OCI-LY7 (cell line): ENCODE results near the gene ACACA. TPM values are rescaled to one million over a fixed set of nuclear protein-coding genes. Genes with fewer than 3 reads are reported as not detected.

Experiments
- BruUV-seq: library from RNA; stranded (reverse); fragments of 400-500 nt; replicated peaks from 2 replicates; lab custom pipeline; 2021; lab: Mats Ljungman, UMichigan
- CTCF ChIA-PET: fragments of 300-600 bp; sonication (Branson Sonifier 250); formaldehyde crosslinking; loops from one replicate; lab custom pipeline; 2022; ENCODE audit warnings: antibody characterized with exemption; ENCODE audit not compliant: unreplicated experiment; lab: Charles Lee
- POLR2A ChIA-PET: fragments of 300-600 bp; sonication (Branson Sonifier 250); formaldehyde crosslinking; loops from one replicate; lab custom pipeline; 2022; ENCODE audit warnings: antibody characterized with exemption; lab: Charles Lee
- DNase-seq: peaks from one replicate; pipeline ENCODE4 v3.0.0-alpha.2; 2015; ENCODE audit warnings: low spot score
- H2AFZ ChIP-seq: fragments of 200-600 bp; sonication (generic), shearing (Covaris generic); 2 replicates; pipeline ENCODE4 v1.6.1; 2014; ENCODE audit warnings: mild to moderate bottlenecking, antibody characterized with exemption, low read length, moderate library complexity
- H3K27ac ChIP-seq: fragments of 200-600 bp; sonication (generic); 2 replicates; pipeline ENCODE4 v1.5.1; 2014; ENCODE audit warnings: mixed run types, low read depth, mild to moderate bottlenecking, moderate library complexity, low read length, inconsistent platforms; ENCODE audit not compliant: poor library complexity, severe bottlenecking
- H3K36me3 ChIP-seq: fragments of 200-600 bp; sonication (generic); 2 replicates; pipeline ENCODE4 v1.6.1; 2014; ENCODE audit warnings: mild to moderate bottlenecking, antibody characterized with exemption, low read length, moderate library complexity, mixed read lengths; ENCODE audit not compliant: insufficient read depth
- H3K4me1 ChIP-seq: fragments of 200-600 bp; sonication (generic); 2 replicates; pipeline ENCODE4 v1.5.1; 2014; ENCODE audit warnings: mild to moderate bottlenecking, low read length; ENCODE audit not compliant: insufficient read depth, poor library complexity, severe bottlenecking
- H3K4me2 ChIP-seq: fragments of 200-600 bp; sonication (generic); 2 replicates; pipeline ENCODE4 v1.6.1; 2014; ENCODE audit warnings: mild to moderate bottlenecking, low read length
- H3K4me3 ChIP-seq: fragments of 200-600 bp; sonication (generic); 2 replicates; pipeline ENCODE4 v1.5.1; 2014; ENCODE audit warnings: mild to moderate bottlenecking, low read depth, low read length; ENCODE audit not compliant: poor library complexity, severe bottlenecking
- H3K79me2 ChIP-seq: fragments of 200-600 bp; sonication (generic); 2 replicates; pipeline ENCODE4 v1.6.1; 2016; ENCODE audit warnings: low read depth, mild to moderate bottlenecking, low read length, moderate library complexity, mixed read lengths; ENCODE audit not compliant: insufficient read depth
- H3K9me2 ChIP-seq: fragments of 200-600 bp; sonication (generic); 2 replicates; pipeline ENCODE4 v1.6.1; 2016; ENCODE audit warnings: mild to moderate bottlenecking, low read length, mixed read lengths; ENCODE audit not compliant: insufficient read depth
- H3K9me3 ChIP-seq: fragments of 200-600 bp; sonication (generic); 2 replicates; pipeline ENCODE4 v1.6.1; 2014; ENCODE audit warnings: mild to moderate bottlenecking, mixed run types, low read length, mixed read lengths
- H4K20me1 ChIP-seq: fragments of 200-600 bp; sonication (generic); 2 replicates; pipeline ENCODE4 v1.6.1; 2014; ENCODE audit warnings: mild to moderate bottlenecking, antibody characterized with exemption, low read length, moderate library complexity, mixed read lengths; ENCODE audit not compliant: insufficient read depth
- CTCF ChIP-seq: fragments of 200-600 bp; sonication (generic); conservative IDR thresholded peaks from 2 replicates; pipeline ENCODE4 v1.5.1; 2014; ENCODE audit warnings: mild to moderate bottlenecking, antibody characterized with exemption, low read length, moderate library complexity, mixed read lengths
- EZH2phosphoT487 ChIP-seq: fragments of 200-600 bp; sonication (generic); IDR thresholded peaks from 2 replicates; pipeline ENCODE4 v1.6.1; 2018; ENCODE audit warnings: low read depth, borderline replicate concordance, mild to moderate bottlenecking, mixed run types, antibody characterized with exemption, low read length, moderate library complexity, mixed read lengths
- intact Hi-C: fragments of 100-400 bp; cut with micrococcal nuclease; formaldehyde crosslinking; loops from one replicate; pipeline ENCODE4 v1.10.0; 2022; ENCODE audit not compliant: unreplicated experiment
- total RNA-seq, 2 experiments: library from RNA; depleted of rRNA in 1 of 2; stranded (reverse); fragments of >200 nt in 1 of 2; shearing (Covaris generic) in 1 of 2; gene quantifications; 2 replicates each; pipeline ENCODE4 v1.2.3, GENCODE V29; 2014 to 2022

ACACA gene
- total RNA-seq, 2 experiments from 2014 or later, result 32.1 to 98.3 TPM

DNA sequence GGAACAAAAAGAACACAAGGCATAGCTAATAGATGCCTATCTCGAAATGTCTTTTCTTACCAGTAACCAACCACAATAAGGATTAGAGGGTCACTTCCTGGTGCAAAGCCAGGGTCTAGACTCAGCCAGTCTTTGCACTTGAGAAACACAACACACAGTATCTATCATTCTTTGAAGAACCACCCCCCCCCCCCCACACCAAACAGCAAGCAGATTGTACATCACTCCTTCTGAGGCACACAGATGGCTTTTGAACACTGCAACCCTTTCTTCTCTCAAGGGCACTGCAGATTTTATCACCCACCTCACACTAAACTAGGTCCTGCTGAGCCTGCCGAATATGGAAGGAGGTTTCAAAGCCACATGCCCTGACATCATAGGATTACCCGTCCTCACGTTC is 312.2 kb downstream of the ACACA start:
- TF ChIP-seq EZH2phosphoT487 (no peak), CTCF (no peak)
- H3K79me2 ChIP-seq, result no peaks in the 10 kb centered on the region
- no peaks in the 10 kb centered on the region for H3K9me3 ChIP-seq
- H3K36me3 ChIP-seq, result peaks cover 55% of the 10 kb centered on the region; the same call in 1 of the 2 replicates
- CTCF ChIA-PET, result no interaction called here
- intact Hi-C loops, result no loop called here
- no peaks in the 10 kb centered on the region for H3K4me1 ChIP-seq
- BruUV-seq, result no TSS peak
- H2AFZ ChIP-seq, result no peak overlapping the region
- DNase-seq, result no peak
- no peaks in the 10 kb centered on the region for H3K9me2 ChIP-seq
- POLR2A ChIA-PET, result no interaction called here
- no peak overlapping the region for H3K4me3 ChIP-seq
- H3K4me2 ChIP-seq, result no peak overlapping the region
- H3K27ac ChIP-seq, result no peak overlapping the region
- H4K20me1 ChIP-seq, result no peaks in the 10 kb centered on the region

DNA sequence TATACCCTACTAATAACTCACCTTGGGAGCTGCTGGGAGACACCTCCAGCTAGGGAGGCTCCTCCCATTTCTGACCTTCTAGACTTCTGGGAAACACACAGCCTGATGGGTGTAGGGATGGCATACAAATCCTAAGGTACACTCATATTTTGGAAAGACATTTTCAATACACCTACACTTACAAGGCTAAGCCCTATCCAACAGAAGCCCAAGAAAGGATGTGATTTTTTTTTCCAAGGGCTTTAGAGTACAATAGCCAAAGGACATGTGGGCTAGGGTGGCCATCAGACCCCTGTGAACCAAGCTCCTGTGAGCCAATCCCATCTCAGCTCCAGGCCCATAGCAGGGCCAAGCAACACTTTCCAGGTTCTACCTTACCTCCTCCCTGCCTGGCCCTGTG is 313.9 kb downstream of the ACACA start:
- ChIA-PET CTCF (no interaction called here), POLR2A (no interaction called here)
- Histone ChIP-seq H3K9me3 (no peaks in the 10 kb centered on the region), H2AFZ (no peak overlapping the region), H3K4me2 (no peak overlapping the region), H3K27ac (no peak overlapping the region), H3K4me3 (no peak overlapping the region), H3K36me3 (peaks cover 70% of the 10 kb centered on the region; the same call in 1 of the 2 replicates), H3K79me2 (no peaks in the 10 kb centered on the region), H3K4me1 (no peaks in the 10 kb centered on the region), H4K20me1 (no peaks in the 10 kb centered on the region), H3K9me2 (no peaks in the 10 kb centered on the region)
- no peak for TF ChIP-seq CTCF
- DNase-seq, result no peak
- intact Hi-C loops, result no loop called here
- no TSS peak for BruUV-seq

GRCh38 chr17:37092071-37092470 is 314.6 kb downstream of the ACACA start:
- no peak for DNase-seq
- H3K36me3 ChIP-seq, result peaks cover 69% of the 10 kb centered on the region; the same call in 1 of the 2 replicates
- no peaks in the 10 kb centered on the region for H3K9me2 ChIP-seq
- no peak overlapping the region for H3K4me3 ChIP-seq
- no peak overlapping the region for H3K4me2 ChIP-seq
- no peak overlapping the region for H3K27ac ChIP-seq
- no peaks in the 10 kb centered on the region for H3K9me3 ChIP-seq
- H3K4me1 ChIP-seq, result no peaks in the 10 kb centered on the region
- BruUV-seq, result no TSS peak
- H2AFZ ChIP-seq, result no peak overlapping the region
- TF ChIP-seq CTCF (no peak), EZH2phosphoT487 (no peak)
- intact Hi-C loops, result no loop called here
- H4K20me1 ChIP-seq, result no peaks in the 10 kb centered on the region
- ChIA-PET POLR2A (no interaction called here), CTCF (no interaction called here)
- H3K79me2 ChIP-seq, result no peaks in the 10 kb centered on the region
